SK-N-SH treated with all-trans-retinoic acid at 6 μM for 48 hours (cell line): Measurements from ENCODE around the gene SGF29.

Experiments
- ATAC-seq: fragments of 200-7000 bp; cut with Tn5 transposase; 3 replicates; pipeline ENCODE4 v1.9.1; 2020; ENCODE audit warnings: mild to moderate bottlenecking, moderate library complexity
- ARNTL ChIP-seq: fragments of 450-650 bp; formaldehyde crosslinking; IDR thresholded peaks from 2 replicates; pipeline ENCODE4 v1.5.0; 2020; ENCODE audit warnings: low read depth, mild to moderate bottlenecking, moderate library complexity, borderline replicate concordance
- BACH2 ChIP-seq: fragments of 250-450 bp; sonication (Bioruptor Pico); IDR thresholded peaks from 2 replicates; pipeline ENCODE4 v1.9.0; 2021; ENCODE audit warnings: mild to moderate bottlenecking, borderline replicate concordance
- CREB5 ChIP-seq: fragments of 250-450 bp; sonication (Bioruptor Pico); IDR thresholded peaks from 2 replicates; pipeline ENCODE4 v1.5.1; 2020; ENCODE audit warnings: low read depth, mild to moderate bottlenecking, moderate library complexity
- CSDC2 ChIP-seq: fragments of 250-450 bp; sonication (Bioruptor Pico); IDR thresholded peaks from 2 replicates; pipeline ENCODE4 v1.5.0; 2020; ENCODE audit warnings: mild to moderate bottlenecking, moderate library complexity
- CSRNP3 ChIP-seq: fragments of 250-450 bp; sonication (Bioruptor Pico); IDR thresholded peaks from 2 replicates; pipeline ENCODE4 v1.5.1; 2021; ENCODE audit warnings: mild to moderate bottlenecking, moderate library complexity
- ESRRG ChIP-seq: fragments of 250-450 bp; sonication (Bioruptor Pico); IDR thresholded peaks from 2 replicates; pipeline ENCODE4 v1.6.1; 2021; ENCODE audit warnings: mild to moderate bottlenecking
- GLIS3 ChIP-seq: fragments of 250-450 bp; sonication (Bioruptor Pico); IDR thresholded peaks from 2 replicates; pipeline ENCODE4 v1.5.0; 2020; ENCODE audit warnings: mild to moderate bottlenecking, moderate library complexity
- ISL1 ChIP-seq: fragments of 250-450 bp; sonication (Bioruptor Pico); IDR thresholded peaks from 2 replicates; pipeline ENCODE4 v2.1.2; 2022; ENCODE audit warnings: mild to moderate bottlenecking, moderate library complexity
- PATZ1 ChIP-seq: fragments of 250-450 bp; sonication (Bioruptor Pico); IDR thresholded peaks from 2 replicates; pipeline ENCODE4 v1.8.0; 2020; ENCODE audit warnings: mild to moderate bottlenecking, moderate library complexity, borderline replicate concordance
- POU6F1 ChIP-seq: fragments of 250-450 bp; sonication (Bioruptor Pico); IDR thresholded peaks from 2 replicates; pipeline ENCODE4 v1.8.0; 2021; ENCODE audit warnings: low read depth, mild to moderate bottlenecking, moderate library complexity, borderline replicate concordance
- PPARA ChIP-seq: fragments of 250-450 bp; sonication (Bioruptor Pico); IDR thresholded peaks from 2 replicates; pipeline ENCODE4 v1.5.0; 2020; ENCODE audit warnings: mild to moderate bottlenecking, borderline replicate concordance
- RARB ChIP-seq: fragments of 250-450 bp; sonication (Bioruptor Pico); IDR thresholded peaks from 2 replicates; pipeline ENCODE4 v1.8.0; 2021; ENCODE audit warnings: mild to moderate bottlenecking, moderate library complexity
- SNAI2 ChIP-seq: fragments of 250-450 bp; sonication (Bioruptor Pico); IDR thresholded peaks from 2 replicates; pipeline ENCODE4 v1.5.0; 2020; ENCODE audit warnings: mild to moderate bottlenecking, moderate library complexity
- TCF4 ChIP-seq: fragments of 250-450 bp; sonication (Bioruptor Pico); IDR thresholded peaks from 2 replicates; pipeline ENCODE4 v1.8.0; 2021; ENCODE audit warnings: mild to moderate bottlenecking, moderate library complexity, borderline replicate concordance
- TOX ChIP-seq: fragments of 250-450 bp; sonication (Bioruptor Pico); IDR thresholded peaks from 2 replicates; pipeline ENCODE4 v1.8.0; 2021; ENCODE audit warnings: mild to moderate bottlenecking, moderate library complexity, borderline replicate concordance
- ZC3H10 ChIP-seq: fragments of 250-450 bp; sonication (Bioruptor Pico); IDR thresholded peaks from 2 replicates; pipeline ENCODE4 v1.5.1; 2021; ENCODE audit warnings: mild to moderate bottlenecking, moderate library complexity
- ZFP3 ChIP-seq: fragments of 250-450 bp; sonication (Bioruptor Pico); IDR thresholded peaks from 2 replicates; pipeline ENCODE4 v1.5.0; 2020; ENCODE audit warnings: mild to moderate bottlenecking, moderate library complexity
- ZNF565 ChIP-seq: fragments of 450-650 bp; formaldehyde crosslinking; conservative IDR thresholded peaks from 2 replicates; pipeline ENCODE4 v1.5.0; 2020; ENCODE audit warnings: low read depth, mild to moderate bottlenecking, moderate library complexity
- ZNF70 ChIP-seq: fragments of 450-650 bp; formaldehyde crosslinking; IDR thresholded peaks from 2 replicates; pipeline ENCODE4 v1.5.0; 2020; ENCODE audit warnings: mild to moderate bottlenecking, moderate library complexity
- ZNF8 ChIP-seq: fragments of 450-650 bp; formaldehyde crosslinking; IDR thresholded peaks from 2 replicates; pipeline ENCODE4 v1.5.0; 2020; ENCODE audit warnings: mild to moderate bottlenecking, moderate library complexity
- TF ChIP-seq, protein P1 (sequence below): fragments of 250-450 bp; sonication (Bioruptor Pico); IDR thresholded peaks from 2 replicates; pipeline ENCODE4 v1.5.0; 2020; ENCODE audit warnings: mild to moderate bottlenecking, moderate library complexity

Gene SGF29

DNA sequence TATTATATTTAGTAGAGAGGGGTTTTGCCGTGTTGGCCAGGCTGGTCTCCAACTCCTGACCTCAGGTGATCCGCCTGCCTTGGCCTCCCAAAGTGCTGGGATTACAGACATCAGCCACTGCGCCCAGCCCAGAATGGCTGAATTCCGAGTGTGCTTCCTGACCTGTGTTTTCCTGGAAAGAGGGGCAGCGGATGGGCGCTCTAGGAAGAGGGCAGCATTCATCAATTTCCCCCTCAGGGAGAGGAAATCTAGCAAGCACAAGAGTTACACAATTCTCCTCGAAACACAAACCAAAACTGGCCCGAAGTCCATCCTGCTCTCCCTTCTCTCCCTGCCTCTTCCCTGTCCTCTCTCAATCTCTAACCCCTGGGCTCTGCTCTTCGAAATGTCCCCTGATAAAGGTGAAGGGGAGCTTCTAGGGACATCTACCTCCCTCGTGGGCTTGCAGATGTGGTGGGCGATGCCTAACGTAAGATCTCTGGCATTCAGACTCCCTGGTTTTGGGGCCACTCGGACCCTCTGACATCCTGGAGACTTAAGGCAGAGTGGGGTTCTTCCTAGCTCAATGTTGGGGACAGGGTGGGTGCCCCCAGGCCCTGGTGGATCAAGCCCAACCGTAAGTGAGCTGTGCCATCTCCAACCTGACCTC, 48.1 kb upstream of the SGF29 start:
- no peak for ATAC-seq
- no peak for TF ChIP-seq ISL1 (CRISPR knock-in tag)
- no peak for TF ChIP-seq ZFP3
- TF ChIP-seq TCF4 (CRISPR knock-in tag): no peak
- TF ChIP-seq ZNF8 (CRISPR knock-in tag): no peak
- TF ChIP-seq, protein P1, sequence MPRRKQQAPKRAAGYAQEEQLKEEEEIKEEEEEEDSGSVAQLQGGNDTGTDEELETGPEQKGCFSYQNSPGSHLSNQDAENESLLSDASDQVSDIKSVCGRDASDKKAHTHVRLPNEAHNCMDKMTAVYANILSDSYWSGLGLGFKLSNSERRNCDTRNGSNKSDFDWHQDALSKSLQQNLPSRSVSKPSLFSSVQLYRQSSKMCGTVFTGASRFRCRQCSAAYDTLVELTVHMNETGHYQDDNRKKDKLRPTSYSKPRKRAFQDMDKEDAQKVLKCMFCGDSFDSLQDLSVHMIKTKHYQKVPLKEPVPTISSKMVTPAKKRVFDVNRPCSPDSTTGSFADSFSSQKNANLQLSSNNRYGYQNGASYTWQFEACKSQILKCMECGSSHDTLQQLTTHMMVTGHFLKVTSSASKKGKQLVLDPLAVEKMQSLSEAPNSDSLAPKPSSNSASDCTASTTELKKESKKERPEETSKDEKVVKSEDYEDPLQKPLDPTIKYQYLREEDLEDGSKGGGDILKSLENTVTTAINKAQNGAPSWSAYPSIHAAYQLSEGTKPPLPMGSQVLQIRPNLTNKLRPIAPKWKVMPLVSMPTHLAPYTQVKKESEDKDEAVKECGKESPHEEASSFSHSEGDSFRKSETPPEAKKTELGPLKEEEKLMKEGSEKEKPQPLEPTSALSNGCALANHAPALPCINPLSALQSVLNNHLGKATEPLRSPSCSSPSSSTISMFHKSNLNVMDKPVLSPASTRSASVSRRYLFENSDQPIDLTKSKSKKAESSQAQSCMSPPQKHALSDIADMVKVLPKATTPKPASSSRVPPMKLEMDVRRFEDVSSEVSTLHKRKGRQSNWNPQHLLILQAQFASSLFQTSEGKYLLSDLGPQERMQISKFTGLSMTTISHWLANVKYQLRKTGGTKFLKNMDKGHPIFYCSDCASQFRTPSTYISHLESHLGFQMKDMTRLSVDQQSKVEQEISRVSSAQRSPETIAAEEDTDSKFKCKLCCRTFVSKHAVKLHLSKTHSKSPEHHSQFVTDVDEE (CRISPR knock-in tag): no peak

- no peak for ATAC-seq
- no peak for TF ChIP-seq ZNF565 (CRISPR knock-in tag)
- TF ChIP-seq PPARA (CRISPR knock-in tag): no peak
- no peak for TF ChIP-seq GLIS3 (CRISPR knock-in tag)
- TF ChIP-seq ESRRG: no peak
- TF ChIP-seq BACH2: no peak
- no peak for TF ChIP-seq RARB (CRISPR knock-in tag)
- no peak for TF ChIP-seq PATZ1 (CRISPR knock-in tag)
- TF ChIP-seq CSDC2 (CRISPR knock-in tag): no peak
- no peak for TF ChIP-seq CSRNP3
- no peak for TF ChIP-seq ZNF8 (CRISPR knock-in tag)
- TF ChIP-seq, protein P1 (CRISPR knock-in tag): no peak
- no peak for TF ChIP-seq ZNF70 (CRISPR knock-in tag)
- no peak for TF ChIP-seq ZC3H10 (CRISPR knock-in tag)
- TF ChIP-seq ARNTL (CRISPR knock-in tag): no peak
These were observed 42.7 kb upstream of the SGF29 start for GRCh38 chr16:28511031-28511430.

- ATAC-seq: no peak
- TF ChIP-seq CSDC2 (CRISPR knock-in tag): no peak
- no peak for TF ChIP-seq ZNF8 (CRISPR knock-in tag)
- TF ChIP-seq SNAI2 (CRISPR knock-in tag): no peak
- no peak for TF ChIP-seq ZFP3
- TF ChIP-seq CREB5 (CRISPR knock-in tag): no peak
- no peak for TF ChIP-seq POU6F1
- no peak for TF ChIP-seq ZC3H10 (CRISPR knock-in tag)
- no peak for TF ChIP-seq BACH2
- TF ChIP-seq TCF4 (CRISPR knock-in tag): no peak
- TF ChIP-seq TOX (CRISPR knock-in tag): no peak
- TF ChIP-seq ARNTL (CRISPR knock-in tag): no peak
- no peak for TF ChIP-seq PATZ1 (CRISPR knock-in tag)
- no peak for TF ChIP-seq ESRRG
- TF ChIP-seq RARB (CRISPR knock-in tag): no peak
These were observed 41.6 kb upstream of the SGF29 start for GRCh38 chr16:28511801-28512789.
